Fibroblast of peridontal ligament (primary cell): ENCODE measurements around the gene EXD1.
A peak's percentile ranks its signal among the peaks of the same experiment; 100 is the strongest.
"Not testable (repeated sequence)": the region's sequence is repeated elsewhere in the genome, so short reads cannot be mapped to it uniquely, and the experiment has no call there.

Experiments
- DNase-seq: peaks from one replicate; pipeline ENCODE4 v3.0.0-alpha.2; 2010; ENCODE audit errors: extremely low read depth

Gene EXD1

GRCh38 chr15:41230650-41231421, at the start of gene EXD1, which contains the start of gene CHP1:
EXD1 (minus strand) TSS chr15:41230757; CDS start chr15:41226575, 4,182 bp downstream.
CHP1 (plus strand) TSS chr15:41231268; CDS start chr15:41231383, 115 bp downstream.
- DNase-seq = peak; percentile 97

GRCh38 chr15:41279535-41280283, 49.2 kb upstream of the EXD1 start:
- no peak for DNase-seq

GRCh38 chr15:41278319-41278718, 47.8 kb upstream of the EXD1 start:
- DNase-seq = no peak

GRCh38 chr15:41276831-41277230, 46.3 kb upstream of the EXD1 start:
- DNase-seq = no peak

GRCh38 chr15:41269887-41270286, 39.3 kb upstream of the EXD1 start:
- no peak for DNase-seq

GRCh38 chr15:41263891-41264351, 33.4 kb upstream of the EXD1 start:
- no peak for DNase-seq

- no peak for DNase-seq
These were observed 32.0 kb upstream of the EXD1 start for GRCh38 chr15:41262571-41262970.

GRCh38 chr15:41260924-41261323, 30.4 kb upstream of the EXD1 start:
- not testable (repeated sequence) for DNase-seq

- DNase-seq = no peak
These were observed 29.1 kb upstream of the EXD1 start for GRCh38 chr15:41259546-41260189.

- peak; percentile 75 for DNase-seq
These were observed 28.4 kb upstream of the EXD1 start for GRCh38 chr15:41258750-41259471.

- DNase-seq = peak; percentile 30
These were observed 26.1 kb upstream of the EXD1 start for GRCh38 chr15:41256577-41257038.

- no peak for DNase-seq
These were observed 25.5 kb upstream of the EXD1 start for GRCh38 chr15:41256103-41256502.

- DNase-seq = no peak
These were observed 24.0 kb upstream of the EXD1 start for GRCh38 chr15:41254560-41254959.

- no peak for DNase-seq
These were observed 20.9 kb upstream of the EXD1 start for GRCh38 chr15:41251411-41251810.

GRCh38 chr15:41250745-41251144, 20.2 kb upstream of the EXD1 start:
- not testable (repeated sequence) for DNase-seq

GRCh38 chr15:41241221-41241964, 10.8 kb upstream of the EXD1 start:
- DNase-seq = no peak

GRCh38 chr15:41238100-41238499, 7.5 kb upstream of the EXD1 start:
- DNase-seq = no peak

GRCh38 chr15:41235929-41236328, 5.4 kb upstream of the EXD1 start:
- DNase-seq = no peak

- DNase-seq = not testable (repeated sequence)
These were observed 4.7 kb upstream of the EXD1 start for GRCh38 chr15:41235228-41235627.

GRCh38 chr15:41233367-41233771, 2.8 kb upstream of the EXD1 start:
- peak; percentile 79 for DNase-seq
